ENCODE results near the gene TSPAN18.

The TSPAN18 gene

GRCh38 chr11:44764583-44764982 lies 37.8 kb downstream of the TSPAN18 start (continued):
- TF ChIP-seq ZBTB26 (tag by site-specific recombination; optimal IDR thresholded peaks at IDR 0.05) (no peak), ZNF621 (tag by site-specific recombination; IDR thresholded peaks at IDR 0.05) (no peak), GFI1B (tag by site-specific recombination; IDR thresholded peaks at IDR 0.05) (no peak), ZNF16 (tag by site-specific recombination; IDR thresholded peaks at IDR 0.05; ENCODE audit: low read depth) (no peak)

GRCh38 chr11:44765026-44765595 lies 38.3 kb downstream of the TSPAN18 start:
- no peak for TF ChIP-seq ZBTB17 (tag by site-specific recombination; IDR thresholded peaks at IDR 0.05)
- TF ChIP-seq BCL11A (tag by site-specific recombination; IDR thresholded peaks at IDR 0.05; ENCODE audit: low read depth), result no peak
- no peak for TF ChIP-seq ZBTB49 (tag by site-specific recombination; IDR thresholded peaks at IDR 0.05; ENCODE audit: low read depth)
- no peak for TF ChIP-seq ZNF311 (tag by site-specific recombination; IDR thresholded peaks at IDR 0.05; ENCODE audit: borderline replicate concordance)
- ChIA-PET CTCF (interaction anchor here (0.5 to 3.2 kb wide), 4 partner anchors 8 to 144 kb away, joined by 3 to 33 read pairs (median 4); no protein-coding TSS in a partner anchor), POLR2A (no interaction called here)
- H3K4me1 ChIP-seq (ENCODE audit: control insufficient read depth, insufficient read depth, low read length), result peaks cover 6% of the 10 kb centered on the region; the same call in 1 of the 2 replicates
- no peaks in the 10 kb centered on the region for H3K36me3 ChIP-seq (ENCODE audit: control insufficient read depth in 2 of 2, insufficient read depth in 1 of 2, low read length in 2 of 2)
- H3K4me3 ChIP-seq (ENCODE audit: low read depth, low read length), result no peak overlapping the region
- H3K9me3 ChIP-seq (ENCODE audit: control insufficient read depth, insufficient read depth, low read depth, low read length), result no peaks in the 10 kb centered on the region
- H3K27ac ChIP-seq (ENCODE audit: extremely low read depth, low read depth, low read length), result no peak overlapping the region

DNA sequence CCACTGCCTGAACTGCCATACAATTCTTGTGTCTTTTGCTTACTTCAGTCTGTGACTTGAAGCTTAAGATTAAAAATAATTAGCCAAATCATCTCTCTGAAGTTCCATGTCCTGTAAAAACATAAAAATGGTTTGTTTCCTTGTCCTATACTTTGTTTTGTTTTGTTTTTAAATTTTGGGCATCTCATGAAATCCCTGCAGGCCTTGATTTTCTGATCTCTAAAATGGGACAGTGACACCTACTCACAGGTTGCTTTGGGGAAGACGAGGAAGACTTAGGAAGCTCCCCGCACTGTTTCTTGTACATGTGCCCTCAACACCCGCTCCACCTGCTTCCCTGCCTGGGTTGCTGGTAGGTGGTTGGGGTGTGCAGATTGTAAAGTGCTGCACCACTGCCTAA lies 38.9 kb downstream of the TSPAN18 start:
- Histone ChIP-seq H3K36me3 (ENCODE audit: control insufficient read depth in 2 of 2, insufficient read depth in 1 of 2, low read length in 2 of 2) (no peaks in the 10 kb centered on the region), H3K4me1 (ENCODE audit: control insufficient read depth, insufficient read depth, low read length) (peaks cover 6% of the 10 kb centered on the region; the same call in 1 of the 2 replicates), H3K9me3 (ENCODE audit: control insufficient read depth, insufficient read depth, low read depth, low read length) (no peaks in the 10 kb centered on the region), H3K4me3 (ENCODE audit: low read depth, low read length) (no peak overlapping the region), H3K27ac (ENCODE audit: extremely low read depth, low read depth, low read length) (0 out of 2 replicates have a peak overlapping the region, but pooled peaks have one; percentile 4)
- TF ChIP-seq ZEB2 (tag by site-specific recombination; IDR thresholded peaks at IDR 0.05) (no peak), ZNF701 (tag by site-specific recombination; IDR thresholded peaks at IDR 0.05) (no peak), SP2 (tag by site-specific recombination; IDR thresholded peaks at IDR 0.05) (no peak), MZF1 (tag by site-specific recombination; IDR thresholded peaks at IDR 0.05; ENCODE audit: borderline replicate concordance) (no peak), ZNF133 (tag by site-specific recombination; IDR thresholded peaks at IDR 0.05) (no peak), ZNF24 (tag by site-specific recombination; IDR thresholded peaks at IDR 0.05) (no peak), RBAK (tag by site-specific recombination; IDR thresholded peaks at IDR 0.05) (no peak), ZNF571 (tag by site-specific recombination; IDR thresholded peaks at IDR 0.05) (no peak), ZBTB20 (tag by site-specific recombination; IDR thresholded peaks at IDR 0.05) (no peak), GLIS1 (tag by site-specific recombination; IDR thresholded peaks at IDR 0.05) (no peak)
- TF ChIP-seq, protein P1, sequence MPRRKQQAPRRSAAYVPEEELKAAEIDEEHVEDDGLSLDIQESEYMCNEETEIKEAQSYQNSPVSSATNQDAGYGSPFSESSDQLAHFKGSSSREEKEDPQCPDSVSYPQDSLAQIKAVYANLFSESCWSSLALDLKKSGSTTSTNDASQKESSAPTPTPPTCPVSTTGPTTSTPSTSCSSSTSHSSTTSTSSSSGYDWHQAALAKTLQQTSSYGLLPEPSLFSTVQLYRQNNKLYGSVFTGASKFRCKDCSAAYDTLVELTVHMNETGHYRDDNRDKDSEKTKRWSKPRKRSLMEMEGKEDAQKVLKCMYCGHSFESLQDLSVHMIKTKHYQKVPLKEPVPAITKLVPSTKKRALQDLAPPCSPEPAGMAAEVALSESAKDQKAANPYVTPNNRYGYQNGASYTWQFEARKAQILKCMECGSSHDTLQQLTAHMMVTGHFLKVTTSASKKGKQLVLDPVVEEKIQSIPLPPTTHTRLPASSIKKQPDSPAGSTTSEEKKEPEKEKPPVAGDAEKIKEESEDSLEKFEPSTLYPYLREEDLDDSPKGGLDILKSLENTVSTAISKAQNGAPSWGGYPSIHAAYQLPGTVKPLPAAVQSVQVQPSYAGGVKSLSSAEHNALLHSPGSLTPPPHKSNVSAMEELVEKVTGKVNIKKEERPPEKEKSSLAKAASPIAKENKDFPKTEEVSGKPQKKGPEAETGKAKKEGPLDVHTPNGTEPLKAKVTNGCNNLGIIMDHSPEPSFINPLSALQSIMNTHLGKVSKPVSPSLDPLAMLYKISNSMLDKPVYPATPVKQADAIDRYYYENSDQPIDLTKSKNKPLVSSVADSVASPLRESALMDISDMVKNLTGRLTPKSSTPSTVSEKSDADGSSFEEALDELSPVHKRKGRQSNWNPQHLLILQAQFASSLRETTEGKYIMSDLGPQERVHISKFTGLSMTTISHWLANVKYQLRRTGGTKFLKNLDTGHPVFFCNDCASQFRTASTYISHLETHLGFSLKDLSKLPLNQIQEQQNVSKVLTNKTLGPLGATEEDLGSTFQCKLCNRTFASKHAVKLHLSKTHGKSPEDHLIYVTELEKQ (tag by site-specific recombination; IDR thresholded peaks at IDR 0.05; ENCODE audit: borderline replicate concordance), result no peak
- TF ChIP-seq, protein P2, sequence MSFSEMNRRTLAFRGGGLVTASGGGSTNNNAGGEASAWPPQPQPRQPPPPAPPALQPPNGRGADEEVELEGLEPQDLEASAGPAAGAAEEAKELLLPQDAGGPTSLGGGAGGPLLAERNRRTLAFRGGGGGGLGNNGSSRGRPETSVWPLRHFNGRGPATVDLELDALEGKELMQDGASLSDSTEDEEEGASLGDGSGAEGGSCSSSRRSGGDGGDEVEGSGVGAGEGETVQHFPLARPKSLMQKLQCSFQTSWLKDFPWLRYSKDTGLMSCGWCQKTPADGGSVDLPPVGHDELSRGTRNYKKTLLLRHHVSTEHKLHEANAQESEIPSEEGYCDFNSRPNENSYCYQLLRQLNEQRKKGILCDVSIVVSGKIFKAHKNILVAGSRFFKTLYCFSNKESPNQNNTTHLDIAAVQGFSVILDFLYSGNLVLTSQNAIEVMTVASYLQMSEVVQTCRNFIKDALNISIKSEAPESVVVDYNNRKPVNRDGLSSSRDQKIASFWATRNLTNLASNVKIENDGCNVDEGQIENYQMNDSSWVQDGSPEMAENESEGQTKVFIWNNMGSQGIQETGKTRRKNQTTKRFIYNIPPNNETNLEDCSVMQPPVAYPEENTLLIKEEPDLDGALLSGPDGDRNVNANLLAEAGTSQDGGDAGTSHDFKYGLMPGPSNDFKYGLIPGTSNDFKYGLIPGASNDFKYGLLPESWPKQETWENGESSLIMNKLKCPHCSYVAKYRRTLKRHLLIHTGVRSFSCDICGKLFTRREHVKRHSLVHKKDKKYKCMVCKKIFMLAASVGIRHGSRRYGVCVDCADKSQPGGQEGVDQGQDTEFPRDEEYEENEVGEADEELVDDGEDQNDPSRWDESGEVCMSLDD (tag by site-specific recombination; IDR thresholded peaks at IDR 0.05), result no peak
- TF ChIP-seq, protein P3, sequence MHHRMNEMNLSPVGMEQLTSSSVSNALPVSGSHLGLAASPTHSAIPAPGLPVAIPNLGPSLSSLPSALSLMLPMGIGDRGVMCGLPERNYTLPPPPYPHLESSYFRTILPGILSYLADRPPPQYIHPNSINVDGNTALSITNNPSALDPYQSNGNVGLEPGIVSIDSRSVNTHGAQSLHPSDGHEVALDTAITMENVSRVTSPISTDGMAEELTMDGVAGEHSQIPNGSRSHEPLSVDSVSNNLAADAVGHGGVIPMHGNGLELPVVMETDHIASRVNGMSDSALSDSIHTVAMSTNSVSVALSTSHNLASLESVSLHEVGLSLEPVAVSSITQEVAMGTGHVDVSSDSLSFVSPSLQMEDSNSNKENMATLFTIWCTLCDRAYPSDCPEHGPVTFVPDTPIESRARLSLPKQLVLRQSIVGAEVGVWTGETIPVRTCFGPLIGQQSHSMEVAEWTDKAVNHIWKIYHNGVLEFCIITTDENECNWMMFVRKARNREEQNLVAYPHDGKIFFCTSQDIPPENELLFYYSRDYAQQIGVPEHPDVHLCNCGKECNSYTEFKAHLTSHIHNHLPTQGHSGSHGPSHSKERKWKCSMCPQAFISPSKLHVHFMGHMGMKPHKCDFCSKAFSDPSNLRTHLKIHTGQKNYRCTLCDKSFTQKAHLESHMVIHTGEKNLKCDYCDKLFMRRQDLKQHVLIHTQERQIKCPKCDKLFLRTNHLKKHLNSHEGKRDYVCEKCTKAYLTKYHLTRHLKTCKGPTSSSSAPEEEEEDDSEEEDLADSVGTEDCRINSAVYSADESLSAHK (tag by site-specific recombination; IDR thresholded peaks at IDR 0.05), result no peak
- ChIA-PET CTCF (interaction anchor here (1.1 to 3.2 kb wide), 3 partner anchors 10 to 146 kb away, joined by 4 to 33 read pairs (median 6); no protein-coding TSS in a partner anchor), POLR2A (no interaction called here)
